LNCaP clone FGC (cell line): ENCODE data around the gene UBE2R2.
"Not testable (repeated sequence)": the region's sequence is repeated elsewhere in the genome, so short reads cannot be mapped to it uniquely, and the experiment has no call there.

ENCODE experiments used
- DNase-seq: peaks from one replicate; pipeline ENCODE4 v3.0.0-alpha.2; 2011; ENCODE audit warnings: low read depth
- H3K4me3 ChIP-seq: 2 replicates; pipeline ENCODE4 v1.5.1; 2011; ENCODE audit warnings: mild to moderate bottlenecking, low read depth, low read length, control low read depth
- CTCF ChIP-seq: IDR thresholded peaks from 2 replicates; pipeline ENCODE4 v1.5.1; 2012; ENCODE audit warnings: mild to moderate bottlenecking; ENCODE audit not compliant: control insufficient read depth, insufficient read depth; ENCODE audit errors: extremely low read depth

UBE2R2 gene

GRCh38 chr9:33959725-33960124 lies 142.8 kb downstream of the UBE2R2 start:
- no peak for DNase-seq
- no peak for TF ChIP-seq CTCF
- H3K4me3 ChIP-seq = no peak overlapping the region

GRCh38 chr9:33962468-33962867 lies 145.5 kb downstream of the UBE2R2 start:
- not testable (repeated sequence) for H3K4me3 ChIP-seq, DNase-seq

GRCh38 chr9:33964086-33964768 lies 147.3 kb downstream of the UBE2R2 start:
- no peak for TF ChIP-seq CTCF
- no peak for DNase-seq
- no peak overlapping the region for H3K4me3 ChIP-seq
